Measurements from ENCODE around the gene NFX1. TPM values are rescaled to one million over a fixed set of nuclear protein-coding genes. Genes with fewer than 3 reads are reported as not detected.

The NFX1 gene
- total RNA-seq, 1 experiment from 2014 or later = 15.4 TPM

DNA sequence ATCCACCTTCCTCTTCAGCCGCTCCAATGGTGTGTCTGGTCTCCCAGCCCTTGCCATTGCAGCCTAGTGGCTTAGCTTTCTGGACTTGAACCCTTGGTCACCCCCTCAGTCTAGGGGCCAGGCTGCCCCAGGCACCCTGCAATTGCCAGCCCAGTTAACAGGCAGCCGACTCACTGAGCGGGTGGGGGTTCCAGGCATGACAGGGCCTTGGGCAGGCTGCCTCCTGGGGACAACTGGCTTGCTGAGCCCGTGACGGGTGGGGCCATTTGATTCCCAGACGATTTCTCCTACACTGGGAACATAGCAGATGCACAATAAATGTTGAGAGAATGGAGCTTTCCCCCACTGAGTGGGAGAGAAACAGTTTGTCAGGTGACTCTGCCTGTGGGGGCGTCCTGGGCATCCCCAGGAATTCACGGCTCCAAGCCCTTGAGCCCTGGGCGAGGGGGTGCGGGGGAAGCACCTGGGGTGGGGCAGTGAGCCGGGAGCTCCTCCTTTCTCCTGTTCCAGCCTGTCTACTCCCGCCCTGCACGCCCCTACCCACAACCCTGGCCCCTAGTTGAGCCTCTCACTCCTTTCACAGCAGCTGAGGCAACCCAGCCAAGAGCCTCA lies 124.7 kb downstream of the NFX1 start:
- no peak for TF ChIP-seq EZH2phosphoT487 (IDR thresholded peaks at IDR 0.05; ENCODE audit: borderline replicate concordance, low read length)
- TF ChIP-seq, protein P1, sequence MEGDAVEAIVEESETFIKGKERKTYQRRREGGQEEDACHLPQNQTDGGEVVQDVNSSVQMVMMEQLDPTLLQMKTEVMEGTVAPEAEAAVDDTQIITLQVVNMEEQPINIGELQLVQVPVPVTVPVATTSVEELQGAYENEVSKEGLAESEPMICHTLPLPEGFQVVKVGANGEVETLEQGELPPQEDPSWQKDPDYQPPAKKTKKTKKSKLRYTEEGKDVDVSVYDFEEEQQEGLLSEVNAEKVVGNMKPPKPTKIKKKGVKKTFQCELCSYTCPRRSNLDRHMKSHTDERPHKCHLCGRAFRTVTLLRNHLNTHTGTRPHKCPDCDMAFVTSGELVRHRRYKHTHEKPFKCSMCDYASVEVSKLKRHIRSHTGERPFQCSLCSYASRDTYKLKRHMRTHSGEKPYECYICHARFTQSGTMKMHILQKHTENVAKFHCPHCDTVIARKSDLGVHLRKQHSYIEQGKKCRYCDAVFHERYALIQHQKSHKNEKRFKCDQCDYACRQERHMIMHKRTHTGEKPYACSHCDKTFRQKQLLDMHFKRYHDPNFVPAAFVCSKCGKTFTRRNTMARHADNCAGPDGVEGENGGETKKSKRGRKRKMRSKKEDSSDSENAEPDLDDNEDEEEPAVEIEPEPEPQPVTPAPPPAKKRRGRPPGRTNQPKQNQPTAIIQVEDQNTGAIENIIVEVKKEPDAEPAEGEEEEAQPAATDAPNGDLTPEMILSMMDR (conservative IDR thresholded peaks at IDR 0.05; ENCODE audit: low read depth, low read length) = no peak
- TF ChIP-seq EZH2 (IDR thresholded peaks at IDR 0.05; ENCODE audit: low read length, unreplicated experiment) = no peak
- Histone ChIP-seq H3K27ac (ENCODE audit: low read length) (no peak overlapping the region), H3K9me2 (replicated peaks; ENCODE audit: low read length) (no peaks in the 10 kb centered on the region), H3K79me2 (ENCODE audit: low read length) (no peaks in the 10 kb centered on the region), H3K4me1 (ENCODE audit: insufficient read depth, low read length) (peaks cover 29% of the 10 kb centered on the region), H3K27me3 (ENCODE audit: low read length) (no peaks in the 10 kb centered on the region), H3K36me3 (ENCODE audit: low read depth, low read length) (no peaks in the 10 kb centered on the region), H3K4me3 (ENCODE audit: low read length) (no peak overlapping the region), H4K20me1 (ENCODE audit: low read length) (no peaks in the 10 kb centered on the region), H3K9me3 (ENCODE audit: low read length) (no peaks in the 10 kb centered on the region), H2AFZ (ENCODE audit: low read length) (no peak overlapping the region), H3F3A (ENCODE audit: low read length, unreplicated experiment) (no peaks in the 10 kb centered on the region), H3K9ac (ENCODE audit: low read length) (no peak overlapping the region; the same call in 1 of the 2 replicates), H3K4me2 (ENCODE audit: low read length) (0 out of 2 replicates have a peak overlapping the region, but pooled peaks have one; percentile 31)
- CTCF ChIA-PET = interaction anchor here (1.0 to 1.5 kb wide), 3 partner anchors 11 to 38 kb away, joined by 3 to 4 read pairs (median 3); partner anchors contain the start of gene AQP3
- no peak for ATAC-seq
- POLR2A ChIA-PET (ENCODE audit: unreplicated experiment) = interaction anchor here (0.7 kb wide), 1 partner anchor 16 kb away, joined by 4 read pairs; no protein-coding TSS in a partner anchor
- intact Hi-C loops (cut with micrococcal nuclease) = loop anchor here (1.0 kb wide), 1 partner anchor 10 kb away; no protein-coding TSS in a partner anchor
- BruUV-seq (replicated peaks) = no TSS peak
- no peak for DNase-seq

DNA sequence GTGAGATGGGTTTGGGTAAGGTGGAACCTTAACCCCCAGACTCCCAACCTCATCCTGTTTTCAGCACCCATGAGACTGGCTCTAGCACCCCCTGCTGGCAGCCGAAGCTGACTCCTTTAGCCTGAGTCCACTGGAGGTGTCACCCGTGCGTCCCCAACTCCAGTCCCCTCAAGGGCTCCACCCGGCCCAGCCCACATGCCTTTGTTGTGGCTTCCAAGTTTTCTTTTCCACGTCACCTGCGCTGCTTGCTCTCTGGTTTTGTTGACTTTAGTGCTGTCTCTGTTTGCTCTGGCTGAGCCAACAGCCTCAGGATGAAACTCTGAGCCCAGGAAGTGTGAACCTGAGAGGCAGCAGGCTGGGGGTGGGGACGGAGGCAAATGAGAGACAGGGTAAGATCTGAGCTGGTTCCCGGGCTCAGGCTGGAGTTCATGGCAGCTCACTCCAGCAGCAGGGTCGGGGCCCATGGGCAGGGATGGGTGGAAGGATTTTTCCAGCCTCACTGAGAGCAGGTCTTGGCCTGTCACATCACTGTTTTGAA lies 125.3 kb downstream of the NFX1 start:
- Histone ChIP-seq H3K9ac (ENCODE audit: low read length) (peak overlapping the region; percentile 42; the same call in 1 of the 2 replicates), H3K9me3 (ENCODE audit: low read length) (no peaks in the 10 kb centered on the region), H3K36me3 (ENCODE audit: low read depth, low read length) (no peaks in the 10 kb centered on the region), H2AFZ (ENCODE audit: low read length) (peak overlapping the region; percentile 33; the same call in 1 of the 2 replicates), H4K20me1 (ENCODE audit: low read length) (no peaks in the 10 kb centered on the region), H3K79me2 (ENCODE audit: low read length) (no peaks in the 10 kb centered on the region), H3K4me2 (ENCODE audit: low read length) (peak overlapping the region; percentile 75), H3K27me3 (ENCODE audit: low read length) (no peaks in the 10 kb centered on the region), H3K4me3 (ENCODE audit: low read length) (no peak overlapping the region), H3K27ac (ENCODE audit: low read length) (peak overlapping the region; percentile 51), H3K4me1 (ENCODE audit: insufficient read depth, low read length) (peaks cover 29% of the 10 kb centered on the region), H3K9me2 (replicated peaks; ENCODE audit: low read length) (no peaks in the 10 kb centered on the region), H3F3A (ENCODE audit: low read length, unreplicated experiment) (no peaks in the 10 kb centered on the region)
- intact Hi-C loops (cut with micrococcal nuclease) = loop anchor here (1.0 kb wide), 1 partner anchor 10 kb away; no protein-coding TSS in a partner anchor
- no TSS peak for BruUV-seq (replicated peaks)
- ATAC-seq (peak; percentile 95), DNase-seq (peak; percentile 96)
- TF ChIP-seq, protein P1 (conservative IDR thresholded peaks at IDR 0.05; ENCODE audit: low read depth, low read length) = peak; percentile 89
- TF ChIP-seq EZH2 (IDR thresholded peaks at IDR 0.05; ENCODE audit: low read length, unreplicated experiment) (no peak), EZH2phosphoT487 (IDR thresholded peaks at IDR 0.05; ENCODE audit: borderline replicate concordance, low read length) (peak; percentile 66; the same call in 1 of the 2 replicates)
- CTCF ChIA-PET = interaction anchor here (0.6 to 1.5 kb wide), 4 partner anchors 12 to 85 kb away, joined by 3 to 4 read pairs (median 4); partner anchors contain the start of gene AQP3
- POLR2A ChIA-PET (ENCODE audit: unreplicated experiment) = interaction anchor here (0.7 kb wide), 1 partner anchor 16 kb away, joined by 4 read pairs; no protein-coding TSS in a partner anchor
